ENCODE measurements around the gene XYLT1.

The XYLT1 gene

DNA sequence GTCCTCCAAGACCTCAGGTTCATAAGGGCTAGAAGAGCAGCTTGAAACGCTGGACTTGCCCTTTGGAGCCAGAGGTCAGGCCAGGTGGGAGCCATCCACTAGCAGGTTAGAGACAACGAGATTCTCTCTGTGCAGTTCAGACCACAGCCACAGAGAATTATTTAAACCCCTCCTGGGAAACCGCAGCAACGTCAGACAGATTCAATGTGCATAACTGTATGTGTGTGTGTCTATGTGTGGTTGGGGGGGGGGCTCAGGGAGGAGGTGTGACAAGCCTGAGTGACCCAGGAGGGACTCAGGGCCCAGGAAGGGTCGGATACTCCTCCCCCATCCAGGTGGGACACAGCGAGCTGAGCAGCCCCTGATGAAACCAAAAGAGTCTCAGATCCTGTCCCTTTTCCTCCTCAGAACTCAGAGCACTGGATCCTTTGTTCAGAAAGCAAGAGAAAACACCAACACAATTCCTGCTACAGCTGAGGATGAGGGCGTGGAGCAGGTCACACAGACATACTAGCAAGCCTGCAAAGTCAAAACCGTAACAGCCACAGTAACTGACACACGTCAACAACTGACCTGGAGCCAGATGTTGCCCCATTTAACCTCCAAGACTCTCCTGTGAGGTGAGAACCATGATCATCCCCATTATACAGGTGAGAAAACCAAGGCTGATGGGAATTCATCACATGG is 66.8 kb downstream of the XYLT1 start:
- no peak for TF ChIP-seq CTCF (IDR thresholded peaks at IDR 0.05; ENCODE audit: borderline replicate concordance, control extremely low read depth, extremely low read depth, insufficient read depth, missing control alignments)
- no peak for DNase-seq (ENCODE audit: low spot score)
- in situ Hi-C loops (cut with MboI; ENCODE audit: low sequenced_read_pairs, unreplicated experiment), result no loop called here

DNA sequence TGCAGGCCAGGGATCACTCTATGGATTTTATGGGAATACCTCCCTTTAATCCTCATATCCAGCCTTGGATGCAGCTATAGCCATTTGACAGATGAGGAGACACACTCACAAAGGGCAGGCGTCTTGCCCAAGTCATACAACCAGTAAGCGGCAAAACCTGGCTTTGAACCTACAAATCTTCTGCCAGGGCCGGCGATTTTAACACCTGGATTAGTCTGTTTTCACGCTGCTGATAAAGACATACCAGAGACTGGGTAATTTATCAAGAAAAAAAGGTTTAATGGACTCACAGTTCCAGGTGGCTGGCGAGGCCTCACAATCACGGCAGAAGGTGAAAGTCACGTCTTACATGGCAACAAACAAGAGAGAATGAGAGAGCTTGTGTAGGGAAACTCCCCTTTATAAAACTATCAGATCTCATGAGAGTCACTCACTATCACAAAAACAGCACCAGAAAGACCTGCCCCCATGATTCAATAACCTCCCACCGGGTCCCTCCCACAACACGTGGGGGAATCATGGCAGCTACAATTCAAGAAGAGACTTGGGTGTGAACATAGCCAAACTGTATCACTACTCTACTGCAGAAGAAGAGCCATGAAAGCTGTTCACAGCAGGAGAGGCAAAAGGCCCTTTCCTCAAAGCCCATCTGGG is 67.5 kb downstream of the XYLT1 start:
- in situ Hi-C loops (cut with MboI; ENCODE audit: low sequenced_read_pairs, unreplicated experiment), result no loop called here
- TF ChIP-seq CTCF (IDR thresholded peaks at IDR 0.05; ENCODE audit: borderline replicate concordance, control extremely low read depth, extremely low read depth, insufficient read depth, missing control alignments), result no peak
- no peak for DNase-seq (ENCODE audit: low spot score)

DNA sequence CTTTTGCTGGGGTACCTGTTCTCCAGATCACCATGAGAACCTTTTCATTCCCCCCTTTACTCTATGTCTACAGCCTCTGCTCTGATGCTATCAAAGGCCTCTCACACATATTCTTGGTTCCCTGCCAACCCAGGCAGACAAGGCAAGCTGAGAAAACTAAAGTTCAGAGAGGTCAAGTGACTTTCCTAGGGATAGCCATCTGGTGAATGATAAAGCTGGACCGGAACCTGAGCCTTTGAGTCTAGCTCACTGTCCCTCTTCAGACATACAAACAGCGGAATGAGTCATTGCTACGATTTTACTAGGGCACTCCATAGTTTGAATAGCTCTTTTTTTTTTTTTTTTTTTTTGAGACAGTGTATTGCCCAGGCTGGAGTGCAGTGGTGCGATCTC is 73.3 kb downstream of the XYLT1 start:
- no peak for TF ChIP-seq CTCF (IDR thresholded peaks at IDR 0.05; ENCODE audit: borderline replicate concordance, control extremely low read depth, extremely low read depth, insufficient read depth, missing control alignments)
- DNase-seq (ENCODE audit: low spot score), result no peak
- in situ Hi-C loops (cut with MboI; ENCODE audit: low sequenced_read_pairs, unreplicated experiment), result no loop called here

- in situ Hi-C loops (cut with MboI; ENCODE audit: low sequenced_read_pairs, unreplicated experiment), result no loop called here
- no peak for TF ChIP-seq CTCF (IDR thresholded peaks at IDR 0.05; ENCODE audit: borderline replicate concordance, control extremely low read depth, extremely low read depth, insufficient read depth, missing control alignments)
- no peak for DNase-seq (ENCODE audit: low spot score)
Measured at GRCh38 chr16:17396762-17397498, 73.8 kb downstream of the XYLT1 start.

DNA sequence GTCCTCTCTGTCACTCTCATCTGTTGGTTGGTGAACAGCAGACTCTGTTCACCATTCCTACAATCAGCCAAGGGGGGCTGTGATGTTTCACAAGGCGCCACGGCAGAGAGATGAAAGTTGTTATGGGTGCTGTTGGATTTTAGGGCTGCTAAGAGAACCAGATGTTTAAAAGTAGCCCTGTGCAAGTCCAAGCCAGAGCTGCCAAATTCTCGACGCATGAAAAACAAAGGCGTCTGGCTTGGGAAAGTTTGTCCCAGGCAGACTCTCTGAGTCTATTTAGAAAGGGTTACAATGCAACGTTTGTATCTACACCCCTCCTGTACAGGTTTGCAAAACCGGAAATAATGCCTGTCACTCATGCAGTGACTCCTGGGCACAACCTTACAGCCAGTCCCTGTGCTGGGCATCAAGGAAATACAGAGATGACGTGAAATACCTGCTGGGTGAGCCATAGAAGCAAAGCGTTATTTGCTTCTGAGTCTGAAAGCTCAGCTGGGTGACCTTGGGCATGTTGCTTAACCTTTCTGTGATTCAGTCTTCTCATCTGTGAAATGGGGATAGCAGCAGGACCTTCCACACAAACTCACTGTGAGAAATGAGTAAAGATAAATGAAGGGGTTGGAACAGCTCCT is 74.8 kb downstream of the XYLT1 start:
- no peak for TF ChIP-seq CTCF (IDR thresholded peaks at IDR 0.05; ENCODE audit: borderline replicate concordance, control extremely low read depth, extremely low read depth, insufficient read depth, missing control alignments)
- in situ Hi-C loops (cut with MboI; ENCODE audit: low sequenced_read_pairs, unreplicated experiment), result no loop called here
- DNase-seq (ENCODE audit: low spot score), result no peak

DNA sequence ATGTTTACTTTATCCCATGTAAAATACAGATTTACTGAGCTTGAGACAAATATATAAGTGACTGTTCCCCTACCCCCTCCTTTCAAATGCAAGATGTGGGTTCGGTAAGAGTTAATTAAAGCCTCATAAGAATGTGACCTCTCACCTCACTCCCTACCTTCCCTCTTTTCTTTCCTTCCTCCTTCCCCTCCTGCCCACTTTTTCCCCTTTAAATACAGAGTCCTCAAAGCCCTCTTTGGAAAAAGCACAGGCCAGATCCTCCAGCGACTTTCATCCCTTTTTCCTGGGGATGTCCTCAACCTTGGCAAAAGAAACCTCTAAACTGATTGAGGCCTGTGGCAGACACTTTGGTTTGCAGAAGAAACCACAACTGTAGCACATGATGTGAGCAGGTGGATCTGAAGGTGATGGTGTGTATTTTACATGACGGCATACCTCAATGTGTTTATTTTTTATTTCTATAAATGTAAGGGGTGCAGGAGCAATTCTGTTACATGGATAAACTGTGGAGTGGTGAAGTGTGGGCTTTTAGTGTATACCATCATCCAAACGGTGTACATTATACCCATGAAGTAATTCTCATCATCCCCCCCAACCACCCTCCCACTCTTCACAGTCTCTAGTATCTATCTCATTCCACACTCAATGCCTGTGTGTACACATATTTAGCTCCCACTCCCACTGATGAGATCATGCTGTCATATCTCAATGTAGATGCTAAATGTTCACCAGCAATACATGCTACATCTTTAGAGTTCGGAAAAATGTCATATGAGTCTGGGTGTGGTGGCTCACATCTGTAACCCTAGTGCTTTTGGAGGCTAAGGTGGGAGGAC is 77.7 kb downstream of the XYLT1 start:
- no peak for DNase-seq (ENCODE audit: low spot score)
- in situ Hi-C loops (cut with MboI; ENCODE audit: low sequenced_read_pairs, unreplicated experiment), result no loop called here
- no peak for TF ChIP-seq CTCF (IDR thresholded peaks at IDR 0.05; ENCODE audit: borderline replicate concordance, control extremely low read depth, extremely low read depth, insufficient read depth, missing control alignments)
